GM13976 (cell line): ENCODE data around the gene ZFP64.

ENCODE experiments used
- DNase-seq: peaks from one replicate; pipeline ENCODE4 v3.0.0; 2012; ENCODE audit warnings: low spot score
- in situ Hi-C: fragments of 300-500 bp; cut with MboI; formaldehyde crosslinking; loops from one replicate; pipeline ENCODE4 v1.12.0; 2022; ENCODE audit warnings: low sequenced_read_pairs, mixed read lengths, inconsistent platforms; ENCODE audit not compliant: unreplicated experiment
- TF ChIP-seq, protein P1 (sequence below): IDR thresholded peaks from 2 replicates; pipeline ENCODE4 v1.5.1; 2012; ENCODE audit warnings: borderline replicate concordance, mild to moderate bottlenecking; ENCODE audit not compliant: insufficient read depth; ENCODE audit errors: extremely low read depth, missing control alignments, control extremely low read depth

ZFP64 gene

GRCh38 chr20:52160049-52160570 lies 31.5 kb downstream of the ZFP64 start:
- in situ Hi-C loops: no loop called here
- TF ChIP-seq, protein P1, sequence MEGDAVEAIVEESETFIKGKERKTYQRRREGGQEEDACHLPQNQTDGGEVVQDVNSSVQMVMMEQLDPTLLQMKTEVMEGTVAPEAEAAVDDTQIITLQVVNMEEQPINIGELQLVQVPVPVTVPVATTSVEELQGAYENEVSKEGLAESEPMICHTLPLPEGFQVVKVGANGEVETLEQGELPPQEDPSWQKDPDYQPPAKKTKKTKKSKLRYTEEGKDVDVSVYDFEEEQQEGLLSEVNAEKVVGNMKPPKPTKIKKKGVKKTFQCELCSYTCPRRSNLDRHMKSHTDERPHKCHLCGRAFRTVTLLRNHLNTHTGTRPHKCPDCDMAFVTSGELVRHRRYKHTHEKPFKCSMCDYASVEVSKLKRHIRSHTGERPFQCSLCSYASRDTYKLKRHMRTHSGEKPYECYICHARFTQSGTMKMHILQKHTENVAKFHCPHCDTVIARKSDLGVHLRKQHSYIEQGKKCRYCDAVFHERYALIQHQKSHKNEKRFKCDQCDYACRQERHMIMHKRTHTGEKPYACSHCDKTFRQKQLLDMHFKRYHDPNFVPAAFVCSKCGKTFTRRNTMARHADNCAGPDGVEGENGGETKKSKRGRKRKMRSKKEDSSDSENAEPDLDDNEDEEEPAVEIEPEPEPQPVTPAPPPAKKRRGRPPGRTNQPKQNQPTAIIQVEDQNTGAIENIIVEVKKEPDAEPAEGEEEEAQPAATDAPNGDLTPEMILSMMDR: no peak
- DNase-seq: no peak

DNA sequence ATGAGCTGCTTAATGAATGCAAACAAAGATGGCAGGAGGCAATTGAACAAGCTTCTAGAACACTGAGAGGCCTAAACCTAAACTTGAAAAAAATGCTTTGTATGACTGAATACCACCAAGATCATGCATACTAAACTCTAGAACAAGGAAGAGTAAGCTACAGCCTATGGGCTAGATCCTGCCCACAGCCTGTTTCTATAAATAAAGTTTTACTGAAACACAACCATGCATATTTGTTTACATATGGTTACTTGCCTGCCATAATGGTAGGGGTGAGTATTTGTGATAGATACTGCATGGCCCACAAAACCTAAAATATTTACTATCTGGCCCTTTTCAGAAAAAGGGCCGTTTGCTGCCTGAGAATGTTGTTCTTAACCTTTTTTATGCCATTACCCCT lies 37.0 kb downstream of the ZFP64 start:
- in situ Hi-C loops: no loop called here
- TF ChIP-seq, protein P1: no peak
- no peak for DNase-seq

- in situ Hi-C loops: no loop called here
- TF ChIP-seq, protein P1: no peak
Observed at GRCh38 chr20:52153896-52154295, 37.7 kb downstream of the ZFP64 start.

GRCh38 chr20:52152921-52153320 lies 38.7 kb downstream of the ZFP64 start:
- in situ Hi-C loops: no loop called here
- TF ChIP-seq, protein P1: no peak
- DNase-seq: no peak

More at GRCh38 chr20:52153896-52154295, 37.7 kb downstream of the ZFP64 start:
- DNase-seq: no peak

GRCh38 chr20:52152416-52152815 lies 39.2 kb downstream of the ZFP64 start:
- TF ChIP-seq, protein P1: no peak
- in situ Hi-C loops: no loop called here
- no peak for DNase-seq

DNA sequence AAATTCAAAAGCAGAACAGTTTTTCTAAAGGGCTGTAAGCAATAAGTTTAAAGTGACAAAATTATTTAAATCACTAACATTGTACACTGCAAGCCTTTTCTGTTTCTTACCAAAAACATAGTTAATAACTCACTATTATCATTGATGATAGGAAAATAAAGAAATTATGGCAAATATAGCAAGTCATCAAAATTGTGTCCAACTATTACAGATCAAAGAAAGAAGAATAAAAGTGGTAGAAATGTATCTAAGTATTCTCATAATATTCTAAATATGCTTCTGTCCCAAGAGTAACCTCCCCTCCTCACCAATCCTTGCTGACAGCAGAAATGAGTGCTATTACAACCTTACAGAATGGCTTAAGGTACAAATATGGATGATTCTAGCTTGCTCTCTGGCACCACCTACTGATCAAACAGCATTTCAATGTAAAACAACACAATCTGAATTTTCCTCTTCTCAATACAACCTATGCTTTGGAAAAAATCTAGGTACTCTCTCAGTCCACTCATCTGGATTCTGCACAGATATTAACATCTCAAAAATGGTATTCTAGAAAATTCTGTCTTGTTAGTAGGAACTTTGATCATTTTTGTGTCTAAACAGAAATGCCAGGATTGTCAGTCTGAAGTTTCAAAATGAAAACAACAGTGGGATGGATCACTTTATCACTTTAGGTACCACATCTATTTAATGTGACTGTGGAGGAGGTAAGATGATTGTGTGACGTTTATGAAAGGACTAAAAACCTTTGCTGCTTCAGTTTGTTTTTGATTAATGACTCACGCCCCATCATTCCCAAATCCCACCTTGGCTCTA lies 40.9 kb downstream of the ZFP64 start:
- in situ Hi-C loops: no loop called here
- TF ChIP-seq, protein P1: peak; percentile 77
- peak; percentile 66 for DNase-seq
